NCI-H1436 (cell line): ENCODE results near the gene TP53.
"Not testable (repeated sequence)": the region's sequence is repeated elsewhere in the genome, so short reads cannot be mapped to it uniquely, and the experiment has no call there.

ENCODE experiments used
- DNase-seq: peaks from one replicate; lab custom pipeline; 2025; lab: John Stamatoyannopoulos, UW

Gene TP53

GRCh38 chr17:7674934-7675333, 12.4 kb downstream of the TP53 start:
- DNase-seq = no peak

- no peak for DNase-seq
Measured at GRCh38 chr17:7673239-7673638, 14.1 kb downstream of the TP53 start.

- no peak for DNase-seq
Measured at GRCh38 chr17:7668482-7668881, 18.8 kb downstream of the TP53 start.

GRCh38 chr17:7667656-7668406, 19.5 kb downstream of the TP53 start:
- DNase-seq = no peak

- no peak for DNase-seq
Measured at GRCh38 chr17:7656958-7657609, 30.2 kb downstream of the TP53 start.

GRCh38 chr17:7655541-7655840, 31.8 kb downstream of the TP53 start:
- no peak for DNase-seq

GRCh38 chr17:7654832-7655540, 32.3 kb downstream of the TP53 start:
- DNase-seq = no peak

GRCh38 chr17:7652388-7653356, 34.6 kb downstream of the TP53 start:
- no peak for DNase-seq

GRCh38 chr17:7651665-7652387, 35.5 kb downstream of the TP53 start:
- no peak for DNase-seq

- DNase-seq = no peak
Measured at GRCh38 chr17:7651097-7651664, 36.1 kb downstream of the TP53 start.

GRCh38 chr17:7650509-7651096, 36.7 kb downstream of the TP53 start, which contains the start of gene ATP1B2:
Gene ATP1B2, plus strand, starts transcription at chr17:7650926. Its CDS starts 593 bp downstream, at chr17:7651519.
- peak; percentile 73 for DNase-seq

- DNase-seq = no peak
Measured at GRCh38 chr17:7647018-7647417, 40.3 kb downstream of the TP53 start.

- no peak for DNase-seq
Measured at GRCh38 chr17:7646457-7646856, 40.8 kb downstream of the TP53 start.

- DNase-seq = no peak
Measured at GRCh38 chr17:7644775-7645174, 42.5 kb downstream of the TP53 start.

GRCh38 chr17:7641635-7642034, 45.7 kb downstream of the TP53 start:
- DNase-seq = not testable (repeated sequence)

- DNase-seq = no peak
Measured at GRCh38 chr17:7640783-7641182, 46.5 kb downstream of the TP53 start.

GRCh38 chr17:7636163-7636562, 51.1 kb downstream of the TP53 start:
- no peak for DNase-seq

- DNase-seq = peak; percentile 37
Measured at GRCh38 chr17:7634384-7634783, 52.9 kb downstream of the TP53 start.

GRCh38 chr17:7633093-7633492, 54.2 kb downstream of the TP53 start:
- no peak for DNase-seq

GRCh38 chr17:7632492-7632894, 54.8 kb downstream of the TP53 start:
- DNase-seq = no peak
